PC-9 (cell line): ENCODE results near the gene CCNE1. TPM values are rescaled to one million over a fixed set of nuclear protein-coding genes. Genes with fewer than 3 reads are reported as not detected.

Experiments
- Bru-seq: library from RNA; stranded (reverse); fragments of 400-500 nt; gene quantifications from one replicate; lab custom pipeline; 2021; lab: Mats Ljungman, UMichigan
- BruChase-seq, 2 experiments: library from RNA; stranded (reverse); fragments of 400-500 nt; gene quantifications; one replicate each; lab custom pipeline; 2021; lab: Mats Ljungman, UMichigan
- BruUV-seq: library from RNA; stranded (reverse); fragments of 400-500 nt; replicated peaks from 2 replicates; lab custom pipeline; 2021; lab: Mats Ljungman, UMichigan
- CTCF ChIA-PET: fragments of 300-600 bp; sonication (Branson Sonifier 250); formaldehyde crosslinking; loops from one replicate; lab custom pipeline; 2022; ENCODE audit warnings: antibody characterized with exemption; lab: Charles Lee
- POLR2A ChIA-PET: fragments of 300-600 bp; sonication (Branson Sonifier 250); formaldehyde crosslinking; loops from one replicate; lab custom pipeline; 2022; ENCODE audit warnings: antibody characterized with exemption; ENCODE audit not compliant: unreplicated experiment; lab: Charles Lee
- DNase-seq, 2 experiments: peaks; one replicate each; pipeline versions ENCODE4 v3.0.0 to v3.0.0-alpha.2; 2015 to 2022; ENCODE audit warnings: mixed read lengths in 1 of 2
- H2AFZ ChIP-seq: fragments of 200-600 bp; sonication (generic); 2 replicates; pipeline ENCODE4 v1.8.1; 2017; ENCODE audit warnings: antibody characterized with exemption
- H3F3A ChIP-seq: fragments of 200-600 bp; sonication (generic); 2 replicates; pipeline ENCODE4 v1.8.1; 2017; ENCODE audit warnings: antibody characterized with exemption, mild to moderate bottlenecking, low read depth; ENCODE audit not compliant: insufficient read depth
- H3K27ac ChIP-seq: fragments of 200-600 bp; sonication (generic); 2 replicates; pipeline ENCODE4 v1.6.1; 2016; ENCODE audit warnings: mixed run types
- H3K27me3 ChIP-seq: fragments of 200-600 bp; sonication (generic); 2 replicates; pipeline ENCODE4 v1.6.1; 2016; ENCODE audit warnings: low read depth, mixed run types; ENCODE audit not compliant: insufficient read depth
- H3K36me3 ChIP-seq: fragments of 200-600 bp; sonication (generic); 2 replicates; pipeline ENCODE4 v1.6.1; 2016; ENCODE audit warnings: low read depth, mixed run types
- H3K4me1 ChIP-seq: fragments of 200-600 bp; sonication (generic); replicated peaks from 2 replicates; pipeline ENCODE4 v1.6.1; 2016; ENCODE audit warnings: mixed run types; ENCODE audit not compliant: insufficient read depth
- H3K4me2 ChIP-seq: fragments of 200-600 bp; sonication (generic); 2 replicates; pipeline ENCODE4 v1.6.1; 2017; ENCODE audit warnings: mixed run types
- H3K4me3 ChIP-seq: fragments of 200-600 bp; sonication (generic); 2 replicates; pipeline ENCODE4 v1.6.1; 2016; ENCODE audit warnings: mixed run types
- H3K79me2 ChIP-seq: fragments of 200-600 bp; sonication (generic); 2 replicates; pipeline ENCODE4 v1.6.1; 2017; ENCODE audit warnings: low read depth, mixed run types
- H3K9me2 ChIP-seq: fragments of 200-600 bp; sonication (generic); 2 replicates; pipeline ENCODE4 v1.8.1; 2017; ENCODE audit warnings: mild to moderate bottlenecking; ENCODE audit not compliant: insufficient read depth
- H3K9me3 ChIP-seq: fragments of 200-600 bp; sonication (generic); 2 replicates; pipeline ENCODE4 v1.8.1; 2016; ENCODE audit warnings: low read depth; ENCODE audit not compliant: insufficient read depth
- H4K20me1 ChIP-seq: fragments of 200-600 bp; sonication (generic); 2 replicates; pipeline ENCODE4 v1.8.1; 2017; ENCODE audit not compliant: insufficient read depth
- EZH2 ChIP-seq: fragments of 200-600 bp; sonication (generic); IDR thresholded peaks from 2 replicates; pipeline ENCODE4 v1.8.0; 2017; ENCODE audit warnings: antibody characterized with exemption, low read depth
- intact Hi-C: fragments of 100-400 bp; cut with micrococcal nuclease; formaldehyde crosslinking; loops from one replicate; pipeline ENCODE4 v1.10.0; 2022; ENCODE audit not compliant: unreplicated experiment
- long read RNA-seq: library from polyadenylated mRNA; stranded (forward); transcript quantifications from one replicate; pipeline ENCODE4 v2.0.0, GENCODE V29; 2022
- total RNA-seq: library from RNA; stranded (reverse); gene quantifications from 2 replicates; pipeline ENCODE4 v1.2.3, GENCODE V29; 2021
- TF ChIP-seq, protein P1 (sequence below): fragments of 200-600 bp; sonication (generic); conservative IDR thresholded peaks from 2 replicates; pipeline ENCODE4 v1.6.1; 2017; ENCODE audit warnings: mixed run types, antibody characterized with exemption, mild to moderate bottlenecking, moderate library complexity

The CCNE1 gene
- 8.9 and 10.6 TPM in 2 replicates for total RNA-seq
- Bru-seq, nascent RNA = percentile 70 among the genes with signal in this experiment
- percentile 48 among the genes with signal in this experiment for BruChase-seq, experiment 1, labeled RNA remaining after a 2-hour chase
- BruChase-seq, experiment 2, labeled RNA remaining after a 6-hour chase = percentile 69 among the genes with signal in this experiment
- long read RNA-seq, transcript CCNE1-201 (12 exons, 2,043 nt) = major isoform, 11 of 23 reads
- long read RNA-seq, partial matches to known transcripts = 1 of 23 reads
- long read RNA-seq, other reads (novel, unspliced or antisense) = 11 of 23 reads

DNA sequence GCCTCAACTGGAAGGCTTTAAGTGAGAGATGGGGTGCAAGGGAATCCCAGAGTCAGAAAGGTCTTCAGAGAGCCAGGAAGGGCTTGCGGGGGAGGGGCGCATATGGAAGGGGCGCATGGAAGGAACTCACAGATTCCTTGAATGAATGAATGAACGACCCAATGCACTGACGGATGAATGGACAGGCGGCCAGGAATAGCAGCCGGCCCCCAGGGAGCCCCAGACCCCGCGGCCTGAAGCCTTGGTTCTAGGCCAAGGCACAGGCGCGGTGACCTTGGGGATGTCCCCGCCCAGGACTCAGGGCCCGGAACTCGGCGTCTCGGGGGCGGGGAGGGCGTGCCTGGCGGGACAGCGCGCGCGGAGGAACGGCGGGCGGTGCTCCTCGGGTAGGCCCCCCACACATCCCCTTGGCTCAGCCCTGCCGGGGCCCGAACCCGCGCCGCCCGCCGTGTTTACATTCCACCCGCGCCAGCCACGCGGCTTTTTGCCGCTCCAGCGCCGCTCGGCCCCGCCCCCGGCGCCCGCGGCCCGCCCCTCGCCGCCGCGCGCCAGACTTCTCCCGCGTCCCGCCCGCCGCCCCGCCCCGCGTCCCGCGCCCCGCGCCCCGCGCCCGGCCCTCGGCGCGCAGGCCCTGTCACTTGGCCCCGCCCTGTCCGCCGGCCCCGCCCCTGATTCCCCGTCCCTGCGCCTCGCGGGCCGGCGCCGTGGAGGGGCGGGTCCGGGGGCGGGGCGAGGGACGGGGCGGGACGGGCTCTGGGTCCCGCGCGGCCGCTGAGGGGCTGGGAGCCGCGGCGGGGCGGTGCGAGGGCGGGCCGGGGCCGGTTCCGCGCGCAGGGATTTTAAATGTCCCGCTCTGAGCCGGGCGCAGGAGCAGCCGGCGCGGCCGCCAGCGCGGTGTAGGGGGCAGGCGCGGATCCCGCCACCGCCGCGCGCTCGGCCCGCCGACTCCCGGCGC lies at the start of gene CCNE1:
CCNE1 (plus strand) TSS at position 867 of the 955 bp plus-strand sequence. CDS start 565 bp downstream, outside the sequence.
- peaks cover 19% of the 10 kb centered on the region; the same call in 1 of the 2 replicates for H3F3A ChIP-seq
- DNase-seq = peak; percentile 49 to 91
- no peaks in the 10 kb centered on the region for H3K36me3 ChIP-seq
- no TSS peak for BruUV-seq
- H3K27ac ChIP-seq = no peak within 1 kb of the TSS
- no peaks in the 10 kb centered on the region for H3K27me3 ChIP-seq
- H2AFZ ChIP-seq = peak within 1 kb of the TSS; percentile 84
- intact Hi-C loops = loop anchor here (1.0 to 2.0 kb wide), 2 partner anchors 19 to 34 kb away; no protein-coding TSS in a partner anchor
- peaks cover 9% of the 10 kb centered on the region; the same call in 1 of the 2 replicates for H3K4me1 ChIP-seq
- TF ChIP-seq, protein P1, sequence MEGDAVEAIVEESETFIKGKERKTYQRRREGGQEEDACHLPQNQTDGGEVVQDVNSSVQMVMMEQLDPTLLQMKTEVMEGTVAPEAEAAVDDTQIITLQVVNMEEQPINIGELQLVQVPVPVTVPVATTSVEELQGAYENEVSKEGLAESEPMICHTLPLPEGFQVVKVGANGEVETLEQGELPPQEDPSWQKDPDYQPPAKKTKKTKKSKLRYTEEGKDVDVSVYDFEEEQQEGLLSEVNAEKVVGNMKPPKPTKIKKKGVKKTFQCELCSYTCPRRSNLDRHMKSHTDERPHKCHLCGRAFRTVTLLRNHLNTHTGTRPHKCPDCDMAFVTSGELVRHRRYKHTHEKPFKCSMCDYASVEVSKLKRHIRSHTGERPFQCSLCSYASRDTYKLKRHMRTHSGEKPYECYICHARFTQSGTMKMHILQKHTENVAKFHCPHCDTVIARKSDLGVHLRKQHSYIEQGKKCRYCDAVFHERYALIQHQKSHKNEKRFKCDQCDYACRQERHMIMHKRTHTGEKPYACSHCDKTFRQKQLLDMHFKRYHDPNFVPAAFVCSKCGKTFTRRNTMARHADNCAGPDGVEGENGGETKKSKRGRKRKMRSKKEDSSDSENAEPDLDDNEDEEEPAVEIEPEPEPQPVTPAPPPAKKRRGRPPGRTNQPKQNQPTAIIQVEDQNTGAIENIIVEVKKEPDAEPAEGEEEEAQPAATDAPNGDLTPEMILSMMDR = no peak
- TF ChIP-seq EZH2 = no peak
- H3K4me3 ChIP-seq = peak within 1 kb of the TSS; percentile 60
- ChIA-PET POLR2A (no interaction called here), CTCF (interaction anchor here (0.6 kb wide), 1 partner anchor 81 kb away, joined by 4 read pairs; no protein-coding TSS in a partner anchor)
- H3K4me2 ChIP-seq = peak within 1 kb of the TSS; percentile 83
- H3K9me2 ChIP-seq = no peaks in the 10 kb centered on the region
- no peaks in the 10 kb centered on the region for H3K9me3 ChIP-seq
- H3K79me2 ChIP-seq = peaks cover 7% of the 10 kb centered on the region
- H4K20me1 ChIP-seq = no peaks in the 10 kb centered on the region

DNA sequence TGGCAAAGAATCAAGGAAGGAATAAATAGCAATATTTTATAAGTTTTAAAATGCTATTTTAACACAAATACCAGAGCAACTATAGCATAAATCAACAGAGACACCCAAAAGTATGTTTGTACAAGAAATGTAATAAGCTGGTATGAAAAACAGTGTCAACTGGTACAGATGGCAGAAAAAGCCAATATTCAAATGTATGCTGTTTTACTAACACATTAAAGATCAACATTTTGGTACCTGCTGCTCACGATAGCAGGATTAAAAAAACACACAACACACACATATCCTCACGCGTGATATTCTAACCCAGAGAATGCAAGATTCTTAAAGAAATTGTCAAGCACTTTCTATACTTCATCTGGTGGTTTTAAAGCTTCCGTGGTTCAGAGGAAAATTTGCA lies 48.6 kb upstream of the CCNE1 start:
- Histone ChIP-seq H2AFZ (no peak overlapping the region), H4K20me1 (no peaks in the 10 kb centered on the region), H3K27ac (no peak overlapping the region), H3K27me3 (peaks cover 23% of the 10 kb centered on the region), H3F3A (peaks cover 3% of the 10 kb centered on the region; the same call in 1 of the 2 replicates), H3K36me3 (no peaks in the 10 kb centered on the region), H3K4me3 (no peak overlapping the region), H3K79me2 (no peaks in the 10 kb centered on the region), H3K9me3 (no peaks in the 10 kb centered on the region), H3K4me1 (no peaks in the 10 kb centered on the region), H3K4me2 (no peak overlapping the region), H3K9me2 (no peaks in the 10 kb centered on the region)
- CTCF ChIA-PET = no interaction called here
- intact Hi-C loops = loop anchor here (5.0 kb wide), 1 partner anchor 84 kb away; no protein-coding TSS in a partner anchor
- no peak for DNase-seq
- POLR2A ChIA-PET = no interaction called here
- TF ChIP-seq EZH2 = no peak
- TF ChIP-seq, protein P1 = no peak
- no TSS peak for BruUV-seq

DNA sequence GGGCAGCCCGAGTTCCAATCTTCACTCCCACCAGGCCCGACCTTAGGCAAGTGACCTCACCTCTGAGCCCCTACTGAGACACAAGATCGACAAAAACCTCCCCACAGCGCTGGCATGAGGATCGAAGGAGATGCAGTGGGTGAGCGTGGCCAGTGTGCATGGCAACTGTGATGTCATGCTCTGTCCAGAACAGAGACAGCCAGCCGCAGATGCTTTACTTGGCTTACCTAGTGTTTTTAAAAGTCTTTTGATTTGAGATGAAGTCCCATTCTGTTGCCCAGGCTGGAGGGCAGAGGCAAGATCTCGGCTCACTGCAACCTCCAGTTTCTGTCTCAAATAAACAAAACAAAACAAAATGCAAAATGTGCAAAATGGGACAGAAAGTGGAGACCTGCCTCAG lies 47.4 kb upstream of the CCNE1 start:
- POLR2A ChIA-PET = no interaction called here
- H3K27ac ChIP-seq = no peak overlapping the region
- BruUV-seq = no TSS peak
- TF ChIP-seq EZH2 = no peak
- TF ChIP-seq, protein P1 = no peak
- H3K4me1 ChIP-seq = no peaks in the 10 kb centered on the region
- no peaks in the 10 kb centered on the region for H3K9me2 ChIP-seq
- no peaks in the 10 kb centered on the region for H3K79me2 ChIP-seq
- H3K4me3 ChIP-seq = no peak overlapping the region
- DNase-seq = no peak
- H3K9me3 ChIP-seq = no peaks in the 10 kb centered on the region
- intact Hi-C loops = loop anchor here (5.0 kb wide), 1 partner anchor 83 kb away; no protein-coding TSS in a partner anchor
- no peak overlapping the region for H2AFZ ChIP-seq
- H3K36me3 ChIP-seq = no peaks in the 10 kb centered on the region
- no peak overlapping the region for H3K4me2 ChIP-seq
- CTCF ChIA-PET = no interaction called here
- H4K20me1 ChIP-seq = no peaks in the 10 kb centered on the region
- H3F3A ChIP-seq = peaks cover 3% of the 10 kb centered on the region; the same call in 1 of the 2 replicates
- H3K27me3 ChIP-seq = peaks cover 23% of the 10 kb centered on the region
